A549 treated with CpdA at 1 μM for 4 hours (cell line): ENCODE results near the gene MCTS1. TPM values are rescaled to one million over a fixed set of nuclear protein-coding genes. Genes with fewer than 3 reads are reported as not detected.

Source experiments
- total RNA-seq: library from RNA; stranded (reverse); fragments of 200-300 nt; extraction: Qiagen RNA extraction; gene quantifications from 5 replicates; pipeline ENCODE4 v1.2.3, GENCODE V29; 2022; ENCODE audit warnings: low read depth

Gene MCTS1, protein sequence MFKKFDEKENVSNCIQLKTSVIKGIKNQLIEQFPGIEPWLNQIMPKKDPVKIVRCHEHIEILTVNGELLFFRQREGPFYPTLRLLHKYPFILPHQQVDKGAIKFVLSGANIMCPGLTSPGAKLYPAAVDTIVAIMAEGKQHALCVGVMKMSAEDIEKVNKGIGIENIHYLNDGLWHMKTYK
- total RNA-seq = 91.5 to 106 TPM (median 92.8 TPM) in 5 replicates

DNA sequence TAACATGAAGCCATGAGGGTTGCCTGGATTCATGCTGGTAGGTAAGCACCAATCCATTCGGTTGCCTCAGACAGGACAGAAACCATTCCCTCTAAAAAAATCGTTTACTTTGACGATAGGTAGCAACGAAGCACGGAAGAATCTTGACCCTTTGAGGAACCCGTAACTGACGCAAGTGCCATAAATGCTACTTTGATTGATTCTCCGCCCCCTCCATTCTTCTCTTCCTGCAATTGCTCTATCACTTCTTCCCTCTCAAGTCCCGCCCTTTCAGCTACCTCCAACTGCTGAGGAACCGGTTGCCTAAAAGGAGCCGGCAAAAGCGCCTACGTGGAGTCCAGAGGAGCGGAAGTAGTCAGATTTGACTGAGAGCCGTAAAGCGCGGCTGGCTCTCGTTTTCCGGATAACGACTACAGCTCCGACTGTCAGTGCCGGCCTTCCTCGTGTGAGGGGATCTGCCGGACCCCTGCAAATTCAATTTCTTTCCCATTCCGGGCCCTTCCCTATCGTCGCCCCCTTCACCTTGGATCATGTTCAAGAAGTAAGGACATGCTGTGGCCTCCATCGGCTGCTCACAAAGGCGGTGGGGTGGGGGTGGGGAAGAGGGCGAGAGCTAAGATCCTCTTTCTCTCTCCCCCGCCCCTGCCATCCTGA is at the start of gene MCTS1:
Gene MCTS1 (plus strand): TSS at position 395 of the 654 bp plus-strand sequence. CDS start 136 bp downstream, at position 531.

DNA sequence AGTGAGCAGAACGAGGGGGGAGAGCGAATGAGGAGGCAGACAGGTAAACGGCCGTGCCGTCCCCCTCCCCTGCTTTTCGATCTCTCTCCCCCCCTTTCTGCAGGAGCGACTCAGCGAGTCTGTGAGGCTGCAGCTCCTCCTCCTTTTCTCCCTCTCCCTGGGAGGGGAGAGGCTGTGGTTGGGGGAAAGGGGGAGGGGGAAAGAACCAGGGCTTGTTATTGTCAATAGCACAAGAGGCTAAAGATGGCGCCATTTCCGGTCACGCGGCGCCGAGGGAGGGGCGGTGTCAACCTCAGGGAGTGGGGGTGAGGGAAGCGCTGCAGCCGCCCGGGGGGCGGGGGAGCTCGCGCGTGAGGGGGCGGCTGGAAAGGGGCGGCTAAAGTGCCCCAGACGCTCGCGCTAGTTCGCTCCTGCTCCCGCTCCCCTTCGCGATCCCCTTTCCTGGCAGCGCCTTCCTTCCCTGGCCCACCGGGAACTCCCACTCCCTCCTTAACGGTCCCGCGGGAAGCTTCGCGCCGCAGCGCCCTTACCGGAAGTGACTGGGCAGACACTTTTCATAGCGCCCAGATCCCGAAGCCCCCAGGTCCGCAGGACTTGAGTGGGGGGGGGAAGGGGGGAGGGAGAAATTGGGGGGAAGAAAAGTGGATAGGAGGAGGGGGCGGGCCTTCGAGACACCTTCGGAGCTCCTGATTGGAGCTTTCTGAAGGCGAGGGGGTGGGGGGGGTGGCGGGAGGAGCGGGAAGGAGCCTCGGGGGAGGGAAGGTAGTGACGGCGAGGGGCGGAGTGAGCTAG is 42.9 kb upstream of the MCTS1 start, which contains the start of gene CUL4B:
Gene CUL4B (minus strand): TSS at position 121 of the 792 bp plus-strand sequence. CDS start 324 bp downstream, outside the sequence.

DNA sequence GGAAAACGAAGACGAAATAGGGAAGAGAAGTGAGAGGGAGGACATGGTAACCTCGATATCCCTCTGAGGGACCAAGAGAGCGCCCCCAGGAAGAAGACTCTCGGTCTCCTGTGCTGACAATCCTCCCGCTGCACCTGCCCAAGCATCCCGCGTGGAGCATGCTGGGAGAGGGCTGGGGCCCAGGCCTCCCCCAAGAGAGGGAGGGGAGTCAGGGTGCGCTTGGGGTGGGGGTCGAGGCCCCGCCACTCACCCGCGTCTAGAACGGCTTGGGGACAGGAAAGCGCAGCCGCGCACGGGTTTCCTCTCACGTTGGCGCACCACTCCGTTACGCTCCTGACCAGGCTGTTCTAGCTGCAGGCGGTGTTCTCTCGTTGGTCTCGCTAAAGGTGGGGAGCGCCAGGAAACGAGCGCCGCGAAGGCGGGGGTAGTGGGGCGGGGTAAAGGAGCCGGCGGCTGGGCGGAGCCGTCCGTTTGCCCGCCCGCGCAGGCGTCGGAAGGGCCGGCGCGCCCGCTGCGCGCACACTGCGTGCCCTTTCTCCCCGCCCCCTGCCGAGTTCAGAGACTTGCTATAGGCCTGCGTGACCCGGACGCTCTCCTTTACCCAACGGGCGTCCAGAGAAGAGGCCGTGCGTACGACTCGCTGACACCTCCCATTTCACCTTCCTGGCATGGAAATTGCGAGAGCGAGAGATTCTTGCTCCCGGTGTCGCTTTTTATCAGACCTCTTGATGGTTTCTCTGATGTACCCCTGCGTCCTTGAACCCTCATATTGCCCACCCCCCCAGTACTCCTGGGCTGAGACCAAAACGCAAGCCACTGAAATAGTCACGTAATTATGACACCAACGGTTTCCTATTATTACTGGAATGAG is 26.0 kb downstream of the MCTS1 start, which contains the start of gene C1GALT1C1:
Gene C1GALT1C1 (minus strand): TSS at position 388 of the 871 bp plus-strand sequence. CDS start 2,888 bp downstream, outside the sequence.

Other genes starting within 250 kb of the MCTS1 start
- 0.01 TPM in 1 of 5 replicates, not detected in the others for gene ATP1B4, start 242.0 kb upstream of the MCTS1 start, total RNA-seq
- gene LAMP2, start 134.8 kb upstream of the MCTS1 start, total RNA-seq = 80.7 to 104 TPM (median 93.2 TPM) in 5 replicates
- 32.2 to 47.9 TPM (median 38.6 TPM) in 5 replicates for gene CUL4B, start 43.1 kb upstream of the MCTS1 start, total RNA-seq
- gene C1GALT1C1, start 26.0 kb downstream of the MCTS1 start, total RNA-seq = 29.8 to 37.6 TPM (median 32.5 TPM) in 5 replicates